ENCODE results near the gene TLX3.
"Not testable (repeated sequence)": the region's sequence is repeated elsewhere in the genome, so short reads cannot be mapped to it uniquely, and the experiment has no call there.

The TLX3 gene

GRCh38 chr5:171342362-171343111 lies 33.5 kb downstream of the TLX3 start:
- Histone ChIP-seq H3K27me3 (peaks cover 50% of the 10 kb centered on the region), H3K27ac (no peak overlapping the region)
- TF ChIP-seq CTCF (IDR thresholded peaks at IDR 0.05), result no peak

DNA sequence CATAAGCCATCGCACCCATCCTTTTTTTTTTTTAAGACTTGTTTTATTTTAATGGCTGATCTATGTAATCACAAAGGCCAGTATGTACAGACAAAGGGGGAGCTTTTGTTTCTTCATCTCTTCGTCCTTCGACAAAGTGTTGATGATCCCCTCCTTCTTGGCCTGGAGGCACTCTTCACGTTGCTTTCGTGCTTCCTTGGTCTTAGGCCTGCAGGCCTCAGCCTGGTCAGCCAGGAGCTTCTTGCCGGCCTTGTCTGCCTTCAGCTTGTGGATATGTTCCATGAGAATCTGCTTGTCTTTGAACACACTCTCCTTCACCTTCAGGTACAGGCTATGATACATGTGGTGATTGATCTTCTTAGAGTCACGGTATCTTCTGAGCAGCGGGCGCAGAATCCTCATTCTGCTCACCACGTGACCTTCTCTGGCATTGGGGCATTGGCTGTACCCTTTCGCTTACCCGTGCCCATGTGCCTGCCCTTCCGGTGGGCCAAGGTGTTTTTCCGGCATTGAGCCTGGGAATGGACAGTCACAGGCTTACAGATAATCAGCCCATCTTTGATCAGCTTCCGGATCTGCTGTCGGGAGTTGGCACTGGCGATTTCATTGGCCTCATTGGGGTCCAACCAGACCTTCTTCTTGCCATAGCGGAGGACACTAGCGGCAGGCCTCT lies 36.0 kb downstream of the TLX3 start:
- H3K4me3 ChIP-seq (ENCODE audit: low read depth in 1 of 2, low read length in 1 of 2), result no peak overlapping the region
- H3K4me1 ChIP-seq (ENCODE audit: control insufficient read depth in 1 of 2, insufficient read depth in 1 of 2, low read depth in 1 of 2, low read length in 1 of 2), result no peaks in the 10 kb centered on the region
- no peak for TF ChIP-seq CTCF (IDR thresholded peaks at IDR 0.05)
- H3K27me3 ChIP-seq, result peaks cover 27% of the 10 kb centered on the region
- no peak overlapping the region for H3K27ac ChIP-seq
- no peaks in the 10 kb centered on the region for H3K36me3 ChIP-seq
- H3K9me3 ChIP-seq, result no peaks in the 10 kb centered on the region

More at GRCh38 chr5:171342362-171343111, 33.5 kb downstream of the TLX3 start:
- Histone ChIP-seq H3K4me3 (ENCODE audit: low read depth in 1 of 2, low read length in 1 of 2) (no peak overlapping the region), H3K4me1 (ENCODE audit: control insufficient read depth in 1 of 2, insufficient read depth in 1 of 2, low read depth in 1 of 2, low read length in 1 of 2) (no peaks in the 10 kb centered on the region), H3K36me3 (no peaks in the 10 kb centered on the region), H3K9me3 (no peaks in the 10 kb centered on the region)

DNA sequence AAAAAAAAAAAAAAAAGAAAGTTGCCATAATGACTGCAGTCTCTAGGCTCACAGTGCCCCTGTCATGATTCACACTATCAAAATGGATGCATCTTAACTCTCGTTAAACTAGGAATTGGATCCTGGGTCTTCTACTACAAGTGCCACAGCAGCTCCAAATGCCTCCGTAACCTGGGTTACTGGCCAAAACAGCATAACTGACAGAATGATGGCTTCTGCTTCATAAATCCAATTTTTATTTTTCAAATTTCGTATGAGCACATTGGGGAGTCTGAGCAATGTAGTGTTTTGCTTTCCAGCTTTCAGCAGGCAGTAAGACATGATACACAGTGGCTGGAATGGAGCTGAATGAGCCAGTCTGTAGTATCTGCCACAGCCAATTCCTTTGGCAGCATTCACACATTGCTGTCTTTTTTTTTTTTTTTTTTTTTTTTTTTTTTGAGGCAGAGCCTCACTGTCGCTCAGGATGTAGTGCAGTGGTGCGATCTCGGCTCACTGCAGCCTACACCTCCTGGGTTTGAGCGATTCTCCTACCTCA lies 42.6 kb downstream of the TLX3 start:
- peaks cover 14% of the 10 kb centered on the region for H3K27me3 ChIP-seq
- no peaks in the 10 kb centered on the region for H3K9me3 ChIP-seq
- TF ChIP-seq CTCF (IDR thresholded peaks at IDR 0.05), result no peak

GRCh38 chr5:171355302-171355724 lies 46.3 kb downstream of the TLX3 start:
- Histone ChIP-seq H3K27me3 (peaks cover 9% of the 10 kb centered on the region), H3K4me1 (ENCODE audit: control insufficient read depth in 1 of 2, insufficient read depth in 1 of 2, low read depth in 1 of 2, low read length in 1 of 2) (no peaks in the 10 kb centered on the region), H3K27ac (no peak overlapping the region), H3K4me3 (ENCODE audit: low read depth in 1 of 2, low read length in 1 of 2) (no peak overlapping the region), H3K36me3 (no peaks in the 10 kb centered on the region), H3K9me3 (no peaks in the 10 kb centered on the region)
- no peak for TF ChIP-seq CTCF (IDR thresholded peaks at IDR 0.05)

More for the DNA sequence above, 42.6 kb downstream of the TLX3 start:
- H3K4me1 ChIP-seq (ENCODE audit: control insufficient read depth in 1 of 2, insufficient read depth in 1 of 2, low read depth in 1 of 2, low read length in 1 of 2), result no peaks in the 10 kb centered on the region
- no peak overlapping the region for H3K27ac ChIP-seq
- H3K4me3 ChIP-seq (ENCODE audit: low read depth in 1 of 2, low read length in 1 of 2), result no peak overlapping the region
- H3K36me3 ChIP-seq, result no peaks in the 10 kb centered on the region

GRCh38 chr5:171357843-171358242 lies 48.8 kb downstream of the TLX3 start:
- no peaks in the 10 kb centered on the region for H3K27me3 ChIP-seq
- no peaks in the 10 kb centered on the region for H3K9me3 ChIP-seq
- H3K4me3 ChIP-seq (ENCODE audit: low read depth in 1 of 2, low read length in 1 of 2), result no peak overlapping the region
- H3K36me3 ChIP-seq, result no peaks in the 10 kb centered on the region
- no peak for TF ChIP-seq CTCF (IDR thresholded peaks at IDR 0.05)
- H3K4me1 ChIP-seq (ENCODE audit: control insufficient read depth in 1 of 2, insufficient read depth in 1 of 2, low read depth in 1 of 2, low read length in 1 of 2), result no peaks in the 10 kb centered on the region
- no peak overlapping the region for H3K27ac ChIP-seq

- H3K4me1 ChIP-seq (ENCODE audit: control insufficient read depth in 1 of 2, insufficient read depth in 1 of 2, low read depth in 1 of 2, low read length in 1 of 2); H3K27ac ChIP-seq; H3K9me3 ChIP-seq; H3K4me3 ChIP-seq (ENCODE audit: low read depth in 1 of 2, low read length in 1 of 2); H3K36me3 ChIP-seq: not testable (repeated sequence)
- H3K27me3 ChIP-seq, result peaks cover 20% of the 10 kb centered on the region
Measured at GRCh38 chr5:171361151-171361550, 52.1 kb downstream of the TLX3 start.

Measured in neutrophil (primary cell).